COLO668 (cell line): ENCODE measurements around the gene SMAD6.
A peak's percentile ranks its signal among the peaks of the same experiment; 100 is the strongest.
"Not testable (repeated sequence)": the region's sequence is repeated elsewhere in the genome, so short reads cannot be mapped to it uniquely, and the experiment has no call there.

Experiments used
- DNase-seq: peaks from one replicate; lab custom pipeline; 2025; ENCODE audit not compliant: unreplicated experiment; lab: John Stamatoyannopoulos, UW

Gene SMAD6

DNA sequence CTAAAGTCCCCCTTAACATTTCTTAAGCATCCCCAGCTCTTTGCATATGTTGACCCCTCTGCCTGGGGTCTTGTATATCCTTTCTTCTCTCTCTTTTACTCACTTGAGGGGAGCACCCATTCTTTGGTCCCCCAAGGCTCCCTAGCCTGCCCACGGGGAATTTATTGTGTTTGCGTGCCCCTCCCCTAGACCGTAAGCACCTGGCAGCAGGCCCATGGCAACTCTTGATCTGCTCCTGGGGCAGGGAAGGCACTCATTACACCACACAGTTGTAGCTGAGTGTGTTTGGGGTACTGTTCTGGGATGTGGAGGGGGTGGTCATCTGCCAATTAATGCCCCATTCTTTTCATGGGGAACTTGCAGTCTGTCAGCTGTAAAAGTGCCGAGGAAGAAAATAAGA is 27.3 kb upstream of the SMAD6 start:
- DNase-seq: no peak

DNA sequence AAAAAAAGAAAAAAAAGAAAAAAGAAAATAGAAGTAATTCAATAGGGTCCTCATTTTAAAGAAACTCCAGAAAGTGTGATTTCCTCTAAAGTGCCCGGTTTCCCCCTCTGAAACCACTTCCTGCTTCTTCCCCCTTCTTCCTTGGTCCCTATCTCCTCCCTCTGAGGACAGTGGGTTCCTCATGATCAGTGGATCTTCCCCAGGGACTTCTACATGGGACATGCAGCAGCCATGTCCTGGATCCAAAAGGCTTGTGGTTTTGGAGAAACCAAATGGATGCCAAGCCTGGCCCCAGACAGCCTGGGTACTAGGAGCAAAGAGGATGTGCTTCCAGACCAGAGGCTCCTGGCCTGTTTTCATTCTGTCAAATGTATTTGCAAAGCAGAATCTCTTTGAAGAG is 26.6 kb upstream of the SMAD6 start:
- no peak for DNase-seq

DNA sequence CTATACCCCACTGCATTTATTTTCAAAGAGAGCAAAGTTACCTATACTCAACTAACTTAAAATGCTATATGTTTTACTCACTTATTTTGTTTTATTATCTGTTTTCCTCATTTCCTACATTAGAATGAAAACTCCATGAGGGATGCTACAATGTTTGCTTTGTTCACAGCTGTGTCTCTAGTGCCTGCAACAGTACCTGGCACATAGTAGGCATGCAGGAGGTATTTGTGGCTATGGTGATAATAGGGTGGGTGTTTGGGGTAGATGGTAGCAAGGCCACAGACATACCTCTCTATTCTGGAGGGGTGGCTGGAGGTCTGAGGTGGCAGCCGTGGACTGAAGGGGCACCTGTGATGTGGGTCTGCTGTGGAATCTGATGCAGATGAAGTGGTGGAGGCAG is 24.7 kb upstream of the SMAD6 start:
- no peak for DNase-seq

DNA sequence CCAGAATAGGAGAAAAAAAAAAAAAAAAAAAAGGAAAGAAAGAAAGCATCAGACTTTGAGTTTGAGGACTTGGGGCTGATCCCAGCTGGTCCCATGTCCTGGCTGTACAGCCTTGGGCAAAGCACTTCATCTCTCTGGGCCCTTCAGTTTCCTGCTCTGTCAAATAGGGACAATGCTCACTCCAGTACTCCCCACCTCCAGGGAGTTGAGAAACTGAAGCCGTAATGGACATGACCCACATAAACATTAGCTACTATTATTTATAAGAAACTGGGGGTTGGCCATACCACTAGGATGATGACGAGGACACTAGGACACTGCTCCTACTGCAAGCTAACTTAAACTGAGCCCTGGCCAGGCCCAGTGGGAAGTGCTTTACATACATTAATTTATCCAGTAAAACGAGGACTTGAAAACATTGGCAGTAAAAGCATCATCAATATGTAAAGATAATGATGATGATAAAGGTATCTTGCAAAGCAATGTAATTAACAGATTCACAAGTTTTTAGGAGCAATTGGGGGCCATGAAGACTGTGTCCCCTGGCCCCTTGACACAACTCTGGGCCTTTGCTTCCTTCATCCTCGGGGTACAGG is 22.9 kb upstream of the SMAD6 start:
- no peak for DNase-seq

DNA sequence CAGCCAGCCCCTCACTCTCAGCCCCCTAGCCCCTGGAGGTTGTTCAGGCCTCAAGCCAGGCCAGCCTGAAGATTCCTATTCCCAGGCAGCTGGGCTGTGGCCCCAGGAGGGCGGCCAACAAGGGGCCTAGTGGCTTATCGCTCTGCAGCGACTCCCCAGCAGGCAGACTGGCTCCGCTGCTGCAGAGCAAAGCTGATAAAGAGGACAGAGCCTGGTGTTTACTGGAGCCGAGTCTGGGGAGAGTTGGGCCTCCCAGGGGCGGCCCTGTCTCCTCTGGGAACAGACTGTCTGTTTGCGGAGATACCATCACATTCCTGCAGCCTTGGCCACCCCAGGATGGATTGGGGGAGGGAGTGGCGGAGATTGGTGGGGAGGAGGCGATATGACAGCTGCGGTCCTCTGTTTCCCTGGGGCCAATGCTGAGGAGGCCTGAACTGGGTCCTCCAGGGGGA is 22.4 kb upstream of the SMAD6 start:
- no peak for DNase-seq

DNA sequence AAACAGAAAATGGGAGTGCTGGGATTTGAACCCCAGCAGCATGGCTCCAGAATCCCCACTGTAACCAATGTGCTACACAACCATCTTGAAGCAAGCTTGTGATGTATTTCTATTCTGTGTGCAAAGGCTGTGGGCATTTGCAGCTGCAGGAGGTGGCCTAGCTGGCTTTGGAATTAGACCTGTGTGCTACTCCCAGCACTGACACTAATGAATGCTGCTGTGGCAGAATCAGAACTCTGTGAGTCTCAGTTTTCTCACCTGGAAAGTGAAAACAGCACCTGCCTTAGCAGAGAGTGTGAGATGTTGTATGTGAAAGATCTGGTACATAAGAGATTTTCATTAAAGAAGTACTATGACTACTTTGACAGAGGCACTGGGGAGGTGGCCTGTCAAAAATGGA is 21.5 kb upstream of the SMAD6 start:
- no peak for DNase-seq

DNA sequence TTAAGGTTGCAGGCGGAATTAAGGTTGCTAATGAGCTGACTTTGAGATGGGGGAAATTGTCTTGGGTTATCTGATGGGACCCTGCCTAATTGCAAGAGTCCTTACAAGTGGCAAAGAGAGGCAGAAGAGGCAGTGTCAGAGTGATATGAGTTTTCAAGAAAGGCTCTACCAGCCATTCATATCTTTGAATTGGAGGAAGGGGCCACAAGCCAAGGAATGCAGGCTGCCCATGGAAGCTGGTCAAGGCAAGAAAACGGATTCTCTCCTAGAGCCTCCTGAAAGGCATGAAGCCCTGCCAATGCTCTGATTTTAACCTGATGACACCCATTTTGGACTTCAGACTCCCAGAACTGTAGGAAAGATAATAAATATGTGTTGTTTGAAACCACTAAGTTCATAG is 20.6 kb upstream of the SMAD6 start:
- no peak for DNase-seq

DNA sequence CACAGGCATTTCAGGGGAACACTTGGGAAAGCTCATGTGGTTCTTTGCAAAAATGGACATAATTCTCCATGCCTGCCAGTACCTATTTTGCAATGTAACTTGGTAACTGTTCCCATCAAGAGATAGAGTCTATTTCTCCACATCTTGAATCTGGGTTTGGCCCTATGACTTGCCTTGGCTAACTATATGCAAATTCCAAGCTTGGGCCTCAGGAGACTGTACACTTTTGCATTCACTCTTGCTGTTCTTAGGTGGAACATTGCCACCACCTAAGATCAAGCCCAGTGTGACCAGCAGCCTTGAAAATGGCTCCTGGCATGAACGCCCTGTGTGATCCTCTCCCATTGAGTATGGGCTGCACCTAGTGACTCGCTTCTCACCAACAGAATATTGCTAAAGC is 19.8 kb upstream of the SMAD6 start:
- no peak for DNase-seq

DNA sequence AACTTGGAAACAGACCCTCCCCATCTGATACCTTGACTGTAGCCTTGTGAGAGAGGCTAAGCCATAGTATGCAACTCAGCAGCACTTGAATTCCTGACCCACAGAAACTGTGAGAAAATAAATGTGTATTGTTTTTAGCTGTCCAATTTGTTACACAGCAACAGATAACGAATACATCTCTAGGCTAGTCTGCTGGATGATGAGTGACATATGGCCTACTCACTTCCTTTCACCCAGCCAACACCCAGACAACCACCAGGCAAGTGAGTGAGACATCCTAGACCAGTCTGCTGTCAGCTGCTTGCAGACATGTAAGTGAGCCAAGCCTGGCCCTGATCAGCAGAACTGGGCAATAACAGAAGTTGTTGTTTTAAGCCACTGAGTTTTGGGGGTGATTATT is 19.2 kb upstream of the SMAD6 start:
- DNase-seq: no peak

DNA sequence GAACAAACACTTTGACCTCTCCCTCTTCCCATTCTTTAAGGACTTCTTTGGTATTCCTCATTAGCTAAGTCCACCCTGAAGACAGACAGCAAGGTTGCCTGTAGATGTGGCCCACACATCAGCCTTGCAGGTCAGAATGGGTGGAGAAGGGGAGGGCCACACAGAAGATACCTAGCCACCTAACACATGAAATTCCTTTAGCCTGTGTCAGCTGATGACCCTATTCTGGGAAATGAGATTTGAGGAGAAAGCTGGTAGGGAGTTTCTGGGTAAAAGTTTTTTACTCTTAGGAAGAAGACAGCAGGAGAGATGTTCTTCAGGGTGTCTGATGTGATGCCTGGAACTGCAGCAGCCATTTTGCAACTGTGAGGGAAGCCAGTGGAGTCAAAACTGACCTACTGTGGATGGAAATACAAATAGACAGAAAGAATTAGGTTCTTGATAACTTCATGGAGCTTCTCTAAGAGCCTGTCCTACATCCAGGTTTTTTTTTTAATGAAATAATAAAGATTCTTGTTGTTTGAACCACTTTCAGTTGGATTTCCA is 17.8 kb upstream of the SMAD6 start:
- DNase-seq: no peak

DNA sequence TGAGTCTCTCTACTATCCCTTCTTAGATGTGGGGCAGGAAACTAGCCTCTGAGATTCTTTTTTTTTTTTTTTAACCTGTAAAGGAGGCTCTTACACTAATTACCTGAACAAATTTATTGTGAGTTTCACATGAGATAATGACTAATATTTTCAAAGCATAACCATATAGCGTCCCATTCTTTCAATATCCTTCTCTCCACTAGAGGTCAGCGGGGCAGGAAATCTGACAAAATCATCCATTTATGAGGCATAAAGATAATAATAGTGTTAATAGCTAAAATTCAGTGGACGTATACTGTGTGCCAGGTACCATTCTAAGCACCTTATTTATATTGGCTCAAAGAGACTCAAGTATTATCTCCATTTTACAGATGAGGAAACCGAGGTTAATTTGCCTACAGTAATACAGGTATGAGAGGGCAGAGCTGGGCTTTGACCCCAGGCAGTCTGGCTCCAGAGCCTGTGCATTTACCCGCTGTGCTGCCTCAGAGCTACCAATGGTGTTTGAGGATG is 16.3 kb upstream of the SMAD6 start:
- DNase-seq: no peak

DNA sequence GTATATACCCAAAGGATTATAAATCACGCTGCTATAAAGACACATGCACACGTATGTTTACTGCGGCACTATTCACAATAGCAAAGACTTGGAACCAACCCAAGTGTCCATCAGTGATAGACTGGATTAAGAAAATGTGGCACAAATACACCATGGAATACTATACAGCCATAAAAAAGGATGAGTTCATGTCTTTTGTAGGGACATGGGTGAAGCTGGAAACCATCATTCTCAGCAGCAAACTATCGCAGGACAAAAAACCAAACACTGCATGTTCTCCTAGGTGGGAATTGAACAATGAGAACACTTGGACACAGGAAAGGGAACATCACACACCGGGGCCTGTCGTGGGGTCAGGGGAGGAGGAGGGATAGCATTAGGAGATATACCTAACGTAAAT is 11.1 kb upstream of the SMAD6 start:
- not testable (repeated sequence) for DNase-seq

DNA sequence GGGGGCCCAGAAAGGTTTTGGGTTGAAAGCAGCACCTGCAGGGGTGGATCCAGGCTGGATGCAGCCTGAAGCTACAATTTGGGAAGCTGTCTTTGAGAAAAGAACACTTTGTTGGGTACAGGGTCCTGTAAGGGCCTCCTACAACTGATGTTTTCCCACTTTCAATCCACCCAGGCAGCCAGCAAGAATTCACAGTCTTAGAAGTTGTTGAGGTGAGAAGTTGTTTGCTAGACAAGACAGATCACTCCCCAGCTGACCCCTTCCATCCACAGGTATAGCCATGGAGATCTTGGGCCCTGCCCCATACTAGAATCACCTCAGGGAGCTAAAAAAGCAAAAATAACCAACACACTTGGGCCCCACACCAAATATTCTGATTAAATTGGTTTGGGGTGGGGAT is 10.3 kb upstream of the SMAD6 start:
- no peak for DNase-seq

DNA sequence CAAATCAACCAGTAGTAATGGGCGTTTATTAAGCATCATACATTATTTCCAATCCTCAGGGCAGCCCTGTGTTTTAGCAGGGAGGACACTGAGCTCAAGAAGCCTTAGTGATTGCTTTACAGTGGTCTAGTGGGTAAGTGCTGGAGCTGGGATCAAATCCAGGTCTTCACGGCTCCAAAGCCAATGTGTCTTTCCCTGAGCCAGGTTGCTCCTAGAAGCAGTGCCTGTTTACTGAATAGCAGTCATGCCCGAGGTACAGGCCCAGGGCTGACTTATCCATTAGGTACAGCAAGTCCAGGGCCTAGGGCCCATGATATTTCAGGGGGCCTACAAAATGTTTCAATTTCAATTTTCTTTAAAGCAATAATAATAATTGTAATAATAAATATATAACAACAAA is 9.6 kb upstream of the SMAD6 start:
- no peak for DNase-seq

DNA sequence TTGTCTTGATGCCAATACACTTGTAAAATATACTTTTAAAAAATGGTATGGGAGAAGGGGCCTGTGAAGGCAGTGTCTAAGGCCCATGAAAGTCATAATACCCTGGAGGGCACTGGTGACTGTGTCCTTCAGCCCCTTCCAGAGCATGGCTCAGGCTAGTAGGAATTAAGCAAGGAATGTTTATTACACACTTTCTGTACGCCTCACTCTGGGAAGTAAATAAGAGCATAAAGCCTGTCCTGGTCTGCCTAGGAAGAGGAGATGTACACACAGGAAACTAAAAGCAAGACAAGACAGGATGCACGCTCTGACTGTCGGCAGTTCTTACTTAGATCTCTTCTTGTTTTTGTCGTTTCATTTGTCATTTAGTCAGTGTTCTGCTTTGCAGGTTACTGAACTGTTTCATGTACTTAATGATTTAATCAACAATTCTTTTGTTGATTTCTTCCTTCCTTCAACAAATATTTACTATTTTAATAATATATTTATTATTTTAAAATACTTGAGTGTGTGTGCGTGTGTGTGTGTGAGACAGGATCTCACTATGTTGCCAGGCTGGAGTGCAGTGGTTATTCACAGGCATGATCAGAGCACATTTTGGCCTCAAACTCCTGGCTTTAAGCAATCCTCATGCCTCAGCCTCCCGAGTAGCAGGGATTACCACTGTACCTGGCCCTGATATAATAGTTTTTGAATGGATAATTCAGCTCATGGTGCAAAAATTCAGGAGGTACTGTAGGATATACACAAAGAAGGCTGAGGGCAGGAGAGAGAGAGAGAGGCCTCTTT is 9.0 kb upstream of the SMAD6 start:
- DNase-seq: no peak

DNA sequence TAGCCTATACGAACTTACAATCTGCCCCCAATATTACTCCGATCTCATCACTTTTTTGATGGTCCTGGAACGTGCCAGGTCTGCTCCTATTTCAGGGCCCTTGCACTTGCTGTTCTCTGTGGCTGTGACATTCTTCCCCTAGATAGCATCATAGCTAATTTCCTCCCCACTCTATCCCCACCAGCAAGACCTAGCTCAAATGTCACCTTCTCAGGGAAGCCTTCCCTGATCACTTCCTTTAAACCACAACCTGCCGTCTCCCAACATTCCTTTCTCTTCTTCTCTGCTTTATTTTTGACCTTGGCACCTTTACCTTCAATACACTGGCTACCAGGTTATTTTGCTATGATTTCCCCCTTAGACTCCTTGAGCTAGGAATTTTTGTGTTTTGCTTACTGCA is 5.3 kb upstream of the SMAD6 start:
- DNase-seq: no peak

DNA sequence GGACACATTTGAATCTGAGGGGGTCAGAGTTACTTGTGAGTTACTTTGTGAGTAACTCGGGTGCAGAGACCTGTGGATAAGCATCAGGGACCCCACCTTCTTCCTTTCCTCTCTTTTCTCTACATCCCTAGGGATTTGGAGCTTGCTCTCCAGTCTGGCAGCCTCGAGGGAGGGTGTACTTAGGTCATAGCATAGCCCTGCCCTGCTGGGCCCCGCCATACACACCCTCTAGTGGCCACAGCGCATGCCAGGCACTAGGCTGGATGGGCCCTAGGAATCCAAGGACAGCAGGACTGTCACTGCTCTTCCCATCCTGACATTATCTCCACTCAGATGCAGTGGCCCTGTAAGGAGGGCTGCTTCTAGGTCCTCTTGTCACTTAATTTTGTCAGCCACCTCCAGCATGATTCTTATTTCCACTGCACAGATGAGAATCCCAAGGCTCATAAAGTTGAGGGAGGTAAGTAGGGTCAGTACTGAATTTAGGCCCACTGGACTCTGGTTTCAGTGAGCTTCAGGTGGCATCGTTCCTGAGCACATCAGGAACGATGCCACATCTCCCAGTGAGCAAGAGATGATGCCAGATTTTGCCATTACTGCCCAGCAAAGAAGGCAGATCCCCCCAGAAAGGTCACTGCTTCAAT is 3.6 kb upstream of the SMAD6 start:
- DNase-seq: peak; percentile 35

DNA sequence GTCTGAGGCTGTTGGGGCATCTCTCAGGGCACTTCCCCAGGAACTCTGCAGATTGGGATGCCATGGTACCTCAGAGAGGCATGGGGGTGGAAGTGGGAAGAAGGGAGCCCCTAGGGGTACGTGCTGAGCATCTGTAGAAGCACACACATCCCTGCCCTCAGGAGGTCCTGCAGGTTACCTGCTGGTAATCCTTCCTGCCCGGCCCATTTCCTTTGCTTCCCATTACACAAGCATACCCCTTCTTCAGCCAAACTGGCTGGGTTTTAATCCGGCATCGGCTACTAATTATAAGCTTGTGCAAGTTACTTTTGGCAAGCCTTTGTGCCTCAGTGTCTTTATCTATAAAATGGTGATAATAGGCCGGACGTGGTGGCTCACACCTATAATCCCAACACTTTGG is 3.1 kb upstream of the SMAD6 start:
- no peak for DNase-seq

DNA sequence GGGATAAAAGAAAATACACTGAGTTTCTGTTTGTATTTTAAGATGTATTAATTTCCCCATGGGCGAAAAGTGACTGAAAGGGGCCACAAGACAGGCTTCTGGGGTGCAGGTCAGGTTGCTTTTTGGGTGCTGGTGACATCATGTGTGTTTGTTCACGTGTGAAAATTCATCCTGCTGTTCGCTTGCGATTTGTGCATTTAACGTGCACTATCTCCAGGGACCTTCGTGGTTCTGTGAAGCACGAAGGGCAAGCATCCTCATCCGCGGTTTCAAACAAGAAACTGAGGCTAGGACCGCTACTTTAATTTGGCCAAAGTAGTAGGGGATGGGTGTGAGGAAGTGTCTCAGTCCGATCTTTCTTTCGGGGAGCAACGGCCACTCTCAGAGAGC is 1.6 kb upstream of the SMAD6 start:
- DNase-seq: no peak

DNA sequence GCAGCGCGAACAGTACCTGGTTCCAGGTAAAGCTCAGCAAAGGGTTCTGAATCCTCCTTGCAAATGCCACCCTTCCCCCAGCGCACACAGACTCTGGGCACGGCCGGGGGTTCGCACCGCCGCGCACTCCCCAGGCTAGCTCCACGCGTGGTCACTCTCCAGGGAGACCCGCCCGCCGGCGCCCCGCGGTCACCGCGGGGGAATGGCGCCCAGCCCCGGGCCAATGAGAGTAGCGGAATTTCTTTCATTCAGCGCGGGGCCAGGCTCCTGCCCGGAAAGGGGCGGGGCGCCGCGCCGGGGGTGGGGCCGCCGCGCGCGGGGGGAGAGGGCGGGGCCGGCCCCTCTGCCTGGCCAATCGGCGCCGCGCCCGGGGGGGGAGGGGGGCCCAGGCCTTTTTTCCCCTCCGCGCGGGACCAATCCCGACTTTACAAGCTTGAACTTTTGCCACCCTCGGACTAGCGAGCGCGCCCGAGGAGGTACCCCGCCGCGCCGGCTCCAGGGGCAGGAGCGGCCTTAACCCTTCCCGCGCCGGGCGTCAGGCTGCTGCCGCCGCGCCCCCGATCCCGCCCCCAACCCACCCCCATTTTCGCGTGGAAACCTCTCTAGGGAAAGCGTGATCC is 1.1 kb upstream of the SMAD6 start:
- DNase-seq: peak; percentile 69

DNA sequence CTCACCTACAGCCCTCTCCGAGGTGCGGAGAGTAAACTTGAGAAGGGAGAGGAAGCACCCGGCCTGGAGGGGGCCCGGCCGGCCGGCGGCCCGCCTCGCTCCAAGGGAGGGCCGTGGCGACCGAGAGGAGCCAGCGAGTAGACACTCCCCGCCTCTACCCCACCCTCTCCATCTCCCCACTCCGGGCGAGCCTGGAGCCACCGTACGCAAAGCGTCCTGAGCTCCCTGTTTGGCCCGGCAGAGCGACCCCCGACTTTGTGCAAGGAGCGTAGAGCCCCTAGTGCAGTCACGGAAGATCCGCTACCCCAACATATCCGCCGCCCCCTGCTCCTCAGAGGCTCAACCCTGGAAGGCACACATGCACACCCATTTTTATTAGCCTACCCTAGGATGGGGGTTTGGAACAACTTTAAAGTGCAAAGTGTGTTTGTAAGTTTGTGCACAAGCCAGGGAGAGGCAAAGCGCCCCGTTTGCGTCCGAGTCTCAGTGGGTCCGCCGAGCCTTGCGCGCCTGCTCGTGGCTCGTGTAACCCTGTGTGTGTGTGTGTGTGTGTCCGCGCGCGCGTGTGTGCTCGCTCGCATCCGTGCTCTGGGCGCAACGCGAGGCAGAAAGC is 508 bp upstream of the SMAD6 start:
- peak; percentile 40 for DNase-seq
